H9 (cell line): ENCODE results near the gene PTGDR2. TPM values are rescaled to one million over a fixed set of nuclear protein-coding genes. Genes with fewer than 3 reads are reported as not detected.

Experiments used
- DNase-seq: peaks from one replicate; pipeline ENCODE4 v3.0.0-alpha.2; 2017
- H2AFZ ChIP-seq: one replicate; pipeline ENCODE4 v1.6.1; 2013; ENCODE audit warnings: mild to moderate bottlenecking, low read length, control low read depth, moderate library complexity
- H2AK5ac ChIP-seq: 2 replicates; pipeline ENCODE4 v1.6.1; 2013; ENCODE audit warnings: low read length, control low read depth, mixed read lengths; ENCODE audit not compliant: insufficient read length
- H2BK120ac ChIP-seq: one replicate; pipeline ENCODE4 v1.6.1; 2013; ENCODE audit warnings: low read depth, mild to moderate bottlenecking, low read length, control low read depth, inconsistent platforms; ENCODE audit not compliant: poor library complexity, severe bottlenecking
- H2BK12ac ChIP-seq: 2 replicates; pipeline ENCODE4 v1.6.1; 2013; ENCODE audit warnings: low read length, control low read depth, mixed read lengths, low read depth; ENCODE audit not compliant: insufficient read length
- H2BK15ac ChIP-seq: 2 replicates; pipeline ENCODE4 v1.6.1; 2013; ENCODE audit warnings: low read depth, low read length, control low read depth
- H2BK20ac ChIP-seq: one replicate; pipeline ENCODE4 v1.6.1; 2013; ENCODE audit warnings: low read depth, mild to moderate bottlenecking, low read length, control low read depth, inconsistent platforms; ENCODE audit not compliant: poor library complexity, severe bottlenecking
- H2BK5ac ChIP-seq: 2 replicates; pipeline ENCODE4 v1.6.1; 2013; ENCODE audit warnings: low read length, control low read depth, mixed read lengths; ENCODE audit not compliant: insufficient read length
- H3K14ac ChIP-seq: 2 replicates; pipeline ENCODE4 v1.6.1; 2013; ENCODE audit warnings: low read length, control low read depth; ENCODE audit not compliant: insufficient read depth
- H3K18ac ChIP-seq: 2 replicates; pipeline ENCODE4 v1.6.1; 2013; ENCODE audit warnings: low read depth, mild to moderate bottlenecking, mixed read lengths, low read length, control low read depth; ENCODE audit not compliant: insufficient read length
- H3K23ac ChIP-seq: 2 replicates; pipeline ENCODE4 v1.6.1; 2013; ENCODE audit warnings: low read length, control low read depth, mixed read lengths, low read depth; ENCODE audit not compliant: insufficient read length
- H3K23me2 ChIP-seq: 2 replicates; pipeline ENCODE4 v1.6.1; 2013; ENCODE audit warnings: low read depth, mild to moderate bottlenecking, mixed read lengths, low read length, control low read depth; ENCODE audit not compliant: insufficient read length, poor library complexity, severe bottlenecking
- H3K27ac ChIP-seq: 2 replicates; pipeline ENCODE4 v1.5.1; 2013; ENCODE audit warnings: low read length, control low read depth, mixed read lengths, low read depth; ENCODE audit not compliant: insufficient read length
- H3K27me3 ChIP-seq: 2 replicates; pipeline ENCODE4 v1.6.1; 2013; ENCODE audit warnings: low read length, control low read depth, inconsistent platforms; ENCODE audit not compliant: insufficient read depth
- H3K4ac ChIP-seq: 2 replicates; pipeline ENCODE4 v1.6.1; 2013; ENCODE audit warnings: low read depth, mild to moderate bottlenecking, control low read depth, inconsistent platforms, low read length, moderate library complexity
- H3K4me1 ChIP-seq: 2 replicates; pipeline ENCODE4 v1.6.1; 2013; ENCODE audit warnings: low read length, control low read depth, inconsistent platforms; ENCODE audit not compliant: insufficient read depth
- H3K4me2 ChIP-seq: 2 replicates; pipeline ENCODE4 v1.6.1; 2013; ENCODE audit warnings: low read length, control low read depth, mixed read lengths; ENCODE audit not compliant: insufficient read length, insufficient read depth
- H3K56ac ChIP-seq: 2 replicates; pipeline ENCODE4 v1.6.1; 2013; ENCODE audit warnings: low read depth, mild to moderate bottlenecking, mixed read lengths, low read length, control low read depth; ENCODE audit not compliant: insufficient read length
- H3K79me1 ChIP-seq: 2 replicates; pipeline ENCODE4 v1.6.1; 2013; ENCODE audit warnings: low read depth, mild to moderate bottlenecking, moderate library complexity, low read length, control low read depth, inconsistent platforms; ENCODE audit not compliant: insufficient read depth, poor library complexity, severe bottlenecking
- H3K79me2 ChIP-seq: 2 replicates; pipeline ENCODE4 v1.6.1; 2013; ENCODE audit warnings: low read length, control low read depth, inconsistent platforms; ENCODE audit not compliant: insufficient read depth
- H3K9ac ChIP-seq: 2 replicates; pipeline ENCODE4 v1.6.1; 2013; ENCODE audit warnings: low read length, control low read depth, mixed read lengths; ENCODE audit not compliant: insufficient read length; ENCODE audit errors: extremely low read depth
- H3K9me3 ChIP-seq: one replicate; pipeline ENCODE4 v1.6.1; 2013; ENCODE audit warnings: low read depth, low read length, inconsistent platforms; ENCODE audit not compliant: control insufficient read depth
- H3T11ph ChIP-seq: one replicate; pipeline ENCODE4 v1.6.1; 2013; ENCODE audit warnings: mild to moderate bottlenecking, low read length, control low read depth, inconsistent platforms
- H4K20me1 ChIP-seq: one replicate; pipeline ENCODE4 v1.6.1; 2013; ENCODE audit not compliant: control insufficient read depth, insufficient read length, insufficient read depth
- H4K5ac ChIP-seq: 2 replicates; pipeline ENCODE4 v1.6.1; 2013; ENCODE audit warnings: low read depth, mild to moderate bottlenecking, mixed read lengths, low read length, control low read depth; ENCODE audit not compliant: insufficient read length
- H4K8ac ChIP-seq: replicated peaks from 2 replicates; pipeline ENCODE4 v1.6.1; 2013; ENCODE audit warnings: low read length, control low read depth, mixed read lengths, low read depth; ENCODE audit not compliant: insufficient read length
- H4K91ac ChIP-seq: 2 replicates; pipeline ENCODE4 v1.6.1; 2013; ENCODE audit warnings: low read depth, mild to moderate bottlenecking, moderate library complexity, mixed read lengths, low read length, control low read depth; ENCODE audit not compliant: insufficient read length
- H3K27ac Mint-ChIP-seq, 3 experiments: 2 replicates in 2 of 3; 3 replicates in 1 of 3; pipeline ENCODE4 v1.8.0; 2020 to 2021; ENCODE audit warnings: mixed read lengths in 3 of 3, mild to moderate bottlenecking in 1 of 3, moderate library complexity in 1 of 3
- H3K27me3 Mint-ChIP-seq: 2 replicates; pipeline ENCODE4 v1.8.0; 2021; ENCODE audit warnings: low read depth, mild to moderate bottlenecking, moderate library complexity, mixed read lengths
- H3K36me3 Mint-ChIP-seq, 3 experiments: 2 replicates in 2 of 3; 3 replicates in 1 of 3; pipeline ENCODE4 v1.8.0; 2020 to 2021; ENCODE audit warnings: low read depth in 3 of 3, mixed read lengths in 3 of 3; ENCODE audit not compliant: insufficient read depth in 1 of 3
- H3K4me1 Mint-ChIP-seq, 2 experiments: 2 replicates each; pipeline ENCODE4 v1.8.0; 2020; ENCODE audit warnings: mixed read lengths in 2 of 2
- H3K4me3 Mint-ChIP-seq, 2 experiments: 2 replicates in 1 of 2; 3 replicates in 1 of 2; pipeline ENCODE4 v1.8.0; 2020 to 2021; ENCODE audit warnings: mild to moderate bottlenecking in 2 of 2, mixed read lengths in 2 of 2, moderate library complexity in 1 of 2
- H3K9me3 Mint-ChIP-seq, 2 experiments: 2 replicates in 1 of 2; 3 replicates in 1 of 2; pipeline ENCODE4 v1.8.0; 2020; ENCODE audit warnings: mild to moderate bottlenecking in 2 of 2, mixed read lengths in 2 of 2, moderate library complexity in 1 of 2
- CTCF ChIP-seq: fragments of 200-600 bp; sonication (generic); conservative IDR thresholded peaks from 3 replicates; pipeline ENCODE4 v1.8.0; 2021; ENCODE audit warnings: antibody characterized with exemption, mild to moderate bottlenecking
- WGBS: extraction: QIAGEN DNeasy Blood & Tissue Kit; methylation state at CpG from one replicate; pipeline ENCODE4 v1.1.7; 2013; ENCODE audit warnings: missing lambda C conversion rate, low lambda C conversion rate, mixed read lengths; ENCODE audit not compliant: insufficient read length; ENCODE audit errors: extremely low coverage; 5-methylcytosine and 5-hydroxymethylcytosine counted together
- total RNA-seq: library from RNA; stranded (reverse); gene quantifications from 2 replicates; pipeline ENCODE4 v1.2.1, GENCODE V29; 2021

The PTGDR2 gene
- total RNA-seq, 1 experiment from 2014 or later, result not detected

DNA sequence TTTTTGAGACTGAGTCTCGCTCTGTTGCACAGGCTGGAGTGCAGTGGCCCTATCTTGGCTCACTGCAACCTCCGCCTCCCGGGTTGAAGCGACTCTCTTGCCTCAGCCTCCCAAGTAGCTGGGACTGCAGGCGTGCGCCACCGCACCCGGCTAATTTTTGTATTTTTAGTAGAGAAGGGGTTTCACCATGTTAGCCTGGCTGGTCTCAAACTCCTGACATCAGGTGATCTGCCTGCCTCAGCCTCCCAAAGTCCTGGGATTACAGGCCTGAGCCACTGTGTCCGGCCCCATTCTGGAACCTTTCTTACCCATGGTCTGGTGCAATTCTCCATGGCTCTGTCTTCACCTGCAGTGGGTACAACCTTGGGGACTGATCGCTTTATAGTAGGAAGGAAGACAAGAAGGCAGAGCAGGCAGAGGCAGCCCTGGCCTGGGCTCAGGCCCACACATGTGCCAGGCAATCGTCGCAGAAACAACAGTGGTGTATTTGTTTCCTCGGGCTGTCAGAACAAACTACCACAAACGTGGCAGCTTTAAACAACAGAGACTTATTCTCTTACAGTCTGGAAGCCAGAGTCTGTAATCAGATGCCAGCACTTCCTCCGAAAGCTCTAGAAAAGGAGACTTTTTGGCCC is 4.0 kb upstream of the PTGDR2 start:
- no peaks in the 10 kb centered on the region for H3K27me3 ChIP-seq
- H3K4ac ChIP-seq, result no peak overlapping the region
- no peak overlapping the region for H3K4me3 Mint-ChIP-seq
- no peak overlapping the region for H3K9ac ChIP-seq
- H4K8ac ChIP-seq, result no peak overlapping the region
- H3K27ac Mint-ChIP-seq, result no peak overlapping the region
- H4K20me1 ChIP-seq, result no peaks in the 10 kb centered on the region
- H3K79me2 ChIP-seq, result no peaks in the 10 kb centered on the region
- H2BK15ac ChIP-seq, result no peak overlapping the region
- no peak overlapping the region for H3K27ac ChIP-seq
- H4K91ac ChIP-seq, result no peak overlapping the region
- no peak overlapping the region for H3K56ac ChIP-seq
- no peak for TF ChIP-seq CTCF
- no peaks in the 10 kb centered on the region; the same call in 1 of the 2 replicates for H3K4me1 ChIP-seq
- no CpG with 5 or more reads among the region's 15 CpGs for WGBS
- no peak overlapping the region for H3K14ac ChIP-seq
- H3K4me2 ChIP-seq, result no peak overlapping the region
- H3K4me1 Mint-ChIP-seq, result no peaks in the 10 kb centered on the region
- no peak overlapping the region for H4K5ac ChIP-seq
- H2BK120ac ChIP-seq, result no peak overlapping the region
- no peak overlapping the region for H3T11ph ChIP-seq
- no peak overlapping the region for H3K18ac ChIP-seq
- no peaks in the 10 kb centered on the region for H3K9me3 Mint-ChIP-seq
- no peak overlapping the region for H3K23ac ChIP-seq
- H2BK20ac ChIP-seq, result no peak overlapping the region
- no peak overlapping the region for H2BK12ac ChIP-seq
- H3K23me2 ChIP-seq, result no peaks in the 10 kb centered on the region
- no peak for DNase-seq
- no peak overlapping the region for H2AFZ ChIP-seq
- peaks cover 4% of the 10 kb centered on the region for H3K27me3 Mint-ChIP-seq
- H3K79me1 ChIP-seq, result no peaks in the 10 kb centered on the region
- no peaks in the 10 kb centered on the region for H3K9me3 ChIP-seq
- H3K36me3 Mint-ChIP-seq, result no peaks in the 10 kb centered on the region; a peak in 1 of 7 replicates
- no peak overlapping the region for H2AK5ac ChIP-seq
- H2BK5ac ChIP-seq, result no peak overlapping the region
